G401 (cell line): ENCODE measurements around the gene CACNA1C. TPM values are rescaled to one million over a fixed set of nuclear protein-coding genes. Genes with fewer than 3 reads are reported as not detected.
"Not testable (repeated sequence)": the region's sequence is repeated elsewhere in the genome, so short reads cannot be mapped to it uniquely, and the experiment has no call there.

Source experiments
- DNase-seq: peaks from one replicate; pipeline ENCODE4 v3.0.0-alpha.2; 2015; ENCODE audit warnings: low spot score
- in situ Hi-C: cut with HindIII; loops from 2 replicates; pipeline ENCODE4 v1.10.0; 2016; ENCODE audit warnings: low sequenced_read_pairs, mixed read lengths
- total RNA-seq: library from RNA; depleted of rRNA; stranded (reverse); fragments of >200 nt; shearing (Covaris generic); gene quantifications from 2 replicates; pipeline ENCODE4 v1.2.3, GENCODE V29; 2014

The CACNA1C gene
- total RNA-seq, 1 experiment from 2014 or later: 2.8 TPM

GRCh38 chr12:2125651-2126522 is 73.1 kb downstream of the CACNA1C start:
- DNase-seq: no peak
- in situ Hi-C loops: no loop called here

GRCh38 chr12:2126676-2127406 is 74.1 kb downstream of the CACNA1C start:
- in situ Hi-C loops: no loop called here
- DNase-seq: no peak

GRCh38 chr12:2129076-2129475 is 76.3 kb downstream of the CACNA1C start:
- no peak for DNase-seq
- in situ Hi-C loops: no loop called here

GRCh38 chr12:2135661-2136418 is 83.1 kb downstream of the CACNA1C start:
- DNase-seq, in situ Hi-C loops: not testable (repeated sequence)

- in situ Hi-C loops: no loop called here
- DNase-seq: no peak
These were observed 84.1 kb downstream of the CACNA1C start for GRCh38 chr12:2136901-2137300.

- DNase-seq: no peak
- in situ Hi-C loops: no loop called here
These were observed 84.9 kb downstream of the CACNA1C start for GRCh38 chr12:2137711-2138110.

- DNase-seq: no peak
- in situ Hi-C loops: no loop called here
These were observed 85.5 kb downstream of the CACNA1C start for GRCh38 chr12:2138294-2138693.

- no peak for DNase-seq
- in situ Hi-C loops: no loop called here
These were observed 86.1 kb downstream of the CACNA1C start for GRCh38 chr12:2138871-2139308.

GRCh38 chr12:2139651-2140050 is 86.9 kb downstream of the CACNA1C start:
- in situ Hi-C loops: no loop called here
- DNase-seq: no peak

GRCh38 chr12:2140858-2141519 is 88.2 kb downstream of the CACNA1C start:
- in situ Hi-C loops: no loop called here
- DNase-seq: no peak

GRCh38 chr12:2142068-2142467 is 89.3 kb downstream of the CACNA1C start:
- in situ Hi-C loops: no loop called here
- DNase-seq: no peak

- no peak for DNase-seq
- in situ Hi-C loops: no loop called here
These were observed 92.2 kb downstream of the CACNA1C start for GRCh38 chr12:2144951-2145350.

GRCh38 chr12:2145433-2145998 is 92.7 kb downstream of the CACNA1C start:
- in situ Hi-C loops: no loop called here

GRCh38 chr12:2147335-2147734 is 94.5 kb downstream of the CACNA1C start:
- no peak for DNase-seq
- in situ Hi-C loops: no loop called here

More at GRCh38 chr12:2145433-2145998, 92.7 kb downstream of the CACNA1C start:
- DNase-seq: no peak

GRCh38 chr12:2149091-2149490 is 96.3 kb downstream of the CACNA1C start:
- peak; percentile 41 for DNase-seq
- in situ Hi-C loops: no loop called here

GRCh38 chr12:2150833-2151232 is 98.0 kb downstream of the CACNA1C start:
- in situ Hi-C loops: no loop called here
- DNase-seq: no peak

GRCh38 chr12:2151391-2151790 is 98.6 kb downstream of the CACNA1C start:
- no peak for DNase-seq
- in situ Hi-C loops: no loop called here

GRCh38 chr12:2152134-2152533 is 99.3 kb downstream of the CACNA1C start:
- DNase-seq: no peak
- in situ Hi-C loops: no loop called here

- no peak for DNase-seq
- in situ Hi-C loops: no loop called here
These were observed 101.3 kb downstream of the CACNA1C start for GRCh38 chr12:2154050-2154449.
